HepG2 (cell line): Measurements from ENCODE around the gene KMT2B. TPM values are rescaled to one million over a fixed set of nuclear protein-coding genes. Genes with fewer than 3 reads are reported as not detected.

Experiments
- AGO1 ChIP-seq: fragments of 200-400 bp; formaldehyde crosslinking; IDR thresholded peaks from 2 replicates; pipeline ENCODE4 v1.6.1; 2017; ENCODE audit warnings: mild to moderate bottlenecking, low read depth, low read length, moderate library complexity; ENCODE audit not compliant: poor library complexity, severe bottlenecking
- CREM ChIP-seq, 2 experiments: sonication (generic) in 1 of 2; formaldehyde crosslinking in 1 of 2; IDR thresholded peaks; 2 replicates each; pipeline versions ENCODE4 v1.4.0 to v1.6.1; 2016 to 2020; ENCODE audit warnings: antibody characterized with exemption in 1 of 2, mild to moderate bottlenecking in 1 of 2, missing genetic modification reagents in 1 of 2
- ELF1 ChIP-seq: sonication (generic); formaldehyde crosslinking; IDR thresholded peaks from 2 replicates; pipeline ENCODE4 v1.4.0; 2020; ENCODE audit warnings: missing genetic modification reagents
- ESRRA ChIP-seq: sonication (generic); formaldehyde crosslinking; IDR thresholded peaks from 2 replicates; pipeline ENCODE4 v1.5.1; 2020; ENCODE audit warnings: mild to moderate bottlenecking, low read depth, missing genetic modification reagents
- KLF12 ChIP-seq: sonication (generic); formaldehyde crosslinking; IDR thresholded peaks from 2 replicates; pipeline ENCODE4 v1.4.0; 2020; ENCODE audit warnings: missing genetic modification reagents, borderline replicate concordance
- MBNL3 ChIP-seq: fragments of 250-450 bp; sonication (Bioruptor Pico); conservative IDR thresholded peaks from 2 replicates; pipeline ENCODE4 v1.8.0; 2022; ENCODE audit warnings: mild to moderate bottlenecking, inconsistent platforms
- MLLT10 ChIP-seq: sonication (generic); formaldehyde crosslinking; IDR thresholded peaks from 2 replicates; pipeline ENCODE4 v1.4.0; 2020; ENCODE audit warnings: missing genetic modification reagents
- MTF2 ChIP-seq: sonication (generic); formaldehyde crosslinking; IDR thresholded peaks from 2 replicates; pipeline ENCODE4 v1.5.0; 2020; ENCODE audit warnings: missing genetic modification reagents, borderline replicate concordance
- NR2F2 ChIP-seq: IDR thresholded peaks from 2 replicates; pipeline ENCODE4 v1.6.1; 2012; ENCODE audit warnings: low read depth, inconsistent platforms, borderline replicate concordance
- ONECUT2 ChIP-seq: sonication (generic); formaldehyde crosslinking; IDR thresholded peaks from 2 replicates; pipeline ENCODE4 v1.4.0; 2020; ENCODE audit warnings: missing genetic modification reagents
- RBFOX2 ChIP-seq: fragments of 200-400 bp; formaldehyde crosslinking; IDR thresholded peaks from 2 replicates; pipeline ENCODE4 v1.6.1; 2017; ENCODE audit warnings: low read depth, mild to moderate bottlenecking, low read length
- RORA ChIP-seq: sonication (generic); formaldehyde crosslinking; IDR thresholded peaks from 2 replicates; pipeline ENCODE4 v1.5.0; 2020; ENCODE audit warnings: mild to moderate bottlenecking, missing genetic modification reagents, moderate library complexity
- YEATS4 ChIP-seq: sonication (generic); formaldehyde crosslinking; IDR thresholded peaks from 2 replicates; pipeline ENCODE4 v1.4.0; 2020; ENCODE audit warnings: missing genetic modification reagents, borderline replicate concordance
- ZMAT3 ChIP-seq: sonication (generic); formaldehyde crosslinking; conservative IDR thresholded peaks from 2 replicates; pipeline ENCODE4 v1.7.0; 2021; ENCODE audit warnings: missing genetic modification reagents
- ZNF251 ChIP-seq: sonication (generic); formaldehyde crosslinking; IDR thresholded peaks from 2 replicates; pipeline ENCODE4 v1.9.0; 2021; ENCODE audit warnings: mild to moderate bottlenecking, missing genetic modification reagents
- ZNF768 ChIP-seq: sonication (generic); formaldehyde crosslinking; IDR thresholded peaks from 2 replicates; pipeline ENCODE4 v1.4.0; 2020; ENCODE audit warnings: missing genetic modification reagents
- ZNF772 ChIP-seq: sonication (generic); formaldehyde crosslinking; IDR thresholded peaks from 2 replicates; pipeline ENCODE4 v1.5.0; 2020; ENCODE audit warnings: mild to moderate bottlenecking, missing genetic modification reagents
- ZSCAN21 ChIP-seq: sonication (generic); formaldehyde crosslinking; IDR thresholded peaks from 2 replicates; pipeline ENCODE4 v1.8.0; 2022; ENCODE audit warnings: mild to moderate bottlenecking, missing genetic modification reagents, moderate library complexity, borderline replicate concordance
- polyA plus RNA-seq, 8 experiments: library from polyadenylated mRNA; depleted of rRNA in 3 of 8; stranded (reverse) in 7 of 8; unstranded in 1 of 8; fragments of >200 nt; fragmentation: Illumina TruSeq in 4 of 8; extraction: Trizol in 4 of 8; gene quantifications; 2 replicates each; pipeline versions ENCODE4 v1.2.1 to v1.2.3, GENCODE V29; 2011 to 2016; ENCODE audit warnings: low read depth in 4 of 8, missing spikeins in 1 of 8, mixed read lengths in 1 of 8; ENCODE audit not compliant: insufficient read depth in 1 of 8
- total RNA-seq, 5 experiments: library from RNA; depleted of rRNA; stranded (reverse); fragments of >200 nt; fragmentation: Illumina TruSeq; extraction: Trizol; gene quantifications; 2 replicates each; pipeline ENCODE4 v1.2.3, GENCODE V29; 2016; ENCODE audit warnings: low read depth in 1 of 5
- TF ChIP-seq, protein P1 (sequence below): sonication (generic); formaldehyde crosslinking; IDR thresholded peaks from 2 replicates; pipeline ENCODE4 v1.4.0; 2020; ENCODE audit warnings: missing genetic modification reagents
- TF ChIP-seq, protein P2 (sequence below): sonication (generic); formaldehyde crosslinking; IDR thresholded peaks from 2 replicates; pipeline ENCODE4 v1.9.0; 2021; ENCODE audit warnings: missing genetic modification reagents, borderline replicate concordance
- TF ChIP-seq, protein P3 (sequence below): sonication (generic); formaldehyde crosslinking; IDR thresholded peaks from 2 replicates; pipeline ENCODE4 v1.5.0; 2020; ENCODE audit warnings: mild to moderate bottlenecking, missing genetic modification reagents

KMT2B gene
- total and polyA plus RNA-seq, 2 of the 13 experiments (the other 11 are each of a cell fraction or from before 2014, with no cell fraction given): 6.2 to 16.9 TPM

DNA sequence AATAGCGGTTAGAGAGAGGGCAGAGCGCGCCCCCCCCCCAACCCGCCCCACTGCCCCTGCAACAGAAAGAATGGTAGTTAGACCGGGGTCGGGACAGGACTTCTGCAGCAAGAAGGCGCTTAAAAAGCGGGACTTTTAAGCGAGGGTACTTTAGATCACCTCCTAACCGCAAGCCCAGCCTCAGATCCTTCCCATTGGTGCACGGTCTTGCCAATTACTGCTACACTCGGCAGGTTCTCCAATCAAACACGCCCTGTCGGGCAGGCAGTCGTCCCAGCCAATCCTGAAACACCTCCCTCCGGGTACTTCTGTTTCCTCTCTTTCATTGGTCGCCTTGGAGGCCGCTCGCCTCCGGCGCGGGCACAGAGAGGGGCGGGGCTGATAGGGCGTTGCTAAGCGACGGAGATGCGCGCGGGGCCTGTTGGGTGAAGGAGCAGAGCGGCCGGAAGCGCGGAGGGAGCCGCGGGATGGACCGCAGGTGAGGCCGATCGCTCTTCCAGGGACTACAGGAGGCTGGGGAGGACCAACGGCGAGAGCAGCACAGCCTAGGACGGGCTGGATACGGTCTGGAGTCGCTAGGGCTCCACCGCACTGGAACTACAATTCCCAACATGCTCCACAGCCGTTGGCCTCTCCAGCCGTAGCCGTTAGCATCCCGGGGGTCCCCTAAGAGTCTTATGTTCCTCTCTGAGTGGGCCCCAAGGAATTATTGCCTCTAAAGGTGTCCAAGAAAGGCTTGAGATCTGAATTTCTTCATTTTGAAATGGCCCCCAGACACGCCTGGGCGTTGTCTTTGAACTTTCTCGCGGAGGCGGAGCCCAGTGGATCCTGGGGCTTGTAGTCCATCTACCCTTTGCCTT, 40.2 kb downstream of the KMT2B start, which contains the start of gene PROSER3 (continued):
- TF ChIP-seq, protein P1, sequence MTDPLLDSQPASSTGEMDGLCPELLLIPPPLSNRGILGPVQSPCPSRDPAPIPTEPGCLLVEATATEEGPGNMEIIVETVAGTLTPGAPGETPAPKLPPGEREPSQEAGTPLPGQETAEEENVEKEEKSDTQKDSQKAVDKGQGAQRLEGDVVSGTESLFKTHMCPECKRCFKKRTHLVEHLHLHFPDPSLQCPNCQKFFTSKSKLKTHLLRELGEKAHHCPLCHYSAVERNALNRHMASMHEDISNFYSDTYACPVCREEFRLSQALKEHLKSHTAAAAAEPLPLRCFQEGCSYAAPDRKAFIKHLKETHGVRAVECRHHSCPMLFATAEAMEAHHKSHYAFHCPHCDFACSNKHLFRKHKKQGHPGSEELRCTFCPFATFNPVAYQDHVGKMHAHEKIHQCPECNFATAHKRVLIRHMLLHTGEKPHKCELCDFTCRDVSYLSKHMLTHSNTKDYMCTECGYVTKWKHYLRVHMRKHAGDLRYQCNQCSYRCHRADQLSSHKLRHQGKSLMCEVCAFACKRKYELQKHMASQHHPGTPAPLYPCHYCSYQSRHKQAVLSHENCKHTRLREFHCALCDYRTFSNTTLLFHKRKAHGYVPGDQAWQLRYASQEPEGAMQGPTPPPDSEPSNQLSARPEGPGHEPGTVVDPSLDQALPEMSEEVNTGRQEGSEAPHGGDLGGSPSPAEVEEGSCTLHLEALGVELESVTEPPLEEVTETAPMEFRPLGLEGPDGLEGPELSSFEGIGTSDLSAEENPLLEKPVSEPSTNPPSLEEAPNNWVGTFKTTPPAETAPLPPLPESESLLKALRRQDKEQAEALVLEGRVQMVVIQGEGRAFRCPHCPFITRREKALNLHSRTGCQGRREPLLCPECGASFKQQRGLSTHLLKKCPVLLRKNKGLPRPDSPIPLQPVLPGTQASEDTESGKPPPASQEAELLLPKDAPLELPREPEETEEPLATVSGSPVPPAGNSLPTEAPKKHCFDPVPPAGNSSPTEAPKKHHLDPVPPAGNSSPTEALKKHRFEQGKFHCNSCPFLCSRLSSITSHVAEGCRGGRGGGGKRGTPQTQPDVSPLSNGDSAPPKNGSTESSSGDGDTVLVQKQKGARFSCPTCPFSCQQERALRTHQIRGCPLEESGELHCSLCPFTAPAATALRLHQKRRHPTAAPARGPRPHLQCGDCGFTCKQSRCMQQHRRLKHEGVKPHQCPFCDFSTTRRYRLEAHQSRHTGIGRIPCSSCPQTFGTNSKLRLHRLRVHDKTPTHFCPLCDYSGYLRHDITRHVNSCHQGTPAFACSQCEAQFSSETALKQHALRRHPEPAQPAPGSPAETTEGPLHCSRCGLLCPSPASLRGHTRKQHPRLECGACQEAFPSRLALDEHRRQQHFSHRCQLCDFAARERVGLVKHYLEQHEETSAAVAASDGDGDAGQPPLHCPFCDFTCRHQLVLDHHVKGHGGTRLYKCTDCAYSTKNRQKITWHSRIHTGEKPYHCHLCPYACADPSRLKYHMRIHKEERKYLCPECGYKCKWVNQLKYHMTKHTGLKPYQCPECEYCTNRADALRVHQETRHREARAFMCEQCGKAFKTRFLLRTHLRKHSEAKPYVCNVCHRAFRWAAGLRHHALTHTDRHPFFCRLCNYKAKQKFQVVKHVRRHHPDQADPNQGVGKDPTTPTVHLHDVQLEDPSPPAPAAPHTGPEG: no peak
- TF ChIP-seq ESRRA: peak; percentile 24; the same call in 1 of the 2 replicates
- TF ChIP-seq, protein P2, sequence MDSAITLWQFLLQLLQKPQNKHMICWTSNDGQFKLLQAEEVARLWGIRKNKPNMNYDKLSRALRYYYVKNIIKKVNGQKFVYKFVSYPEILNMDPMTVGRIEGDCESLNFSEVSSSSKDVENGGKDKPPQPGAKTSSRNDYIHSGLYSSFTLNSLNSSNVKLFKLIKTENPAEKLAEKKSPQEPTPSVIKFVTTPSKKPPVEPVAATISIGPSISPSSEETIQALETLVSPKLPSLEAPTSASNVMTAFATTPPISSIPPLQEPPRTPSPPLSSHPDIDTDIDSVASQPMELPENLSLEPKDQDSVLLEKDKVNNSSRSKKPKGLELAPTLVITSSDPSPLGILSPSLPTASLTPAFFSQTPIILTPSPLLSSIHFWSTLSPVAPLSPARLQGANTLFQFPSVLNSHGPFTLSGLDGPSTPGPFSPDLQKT (CRISPR knock-in tag): peak; percentile 61; the same call in 1 of the 2 replicates
- TF ChIP-seq ZNF768 (CRISPR knock-in tag): no peak; the same call in 1 of the 2 replicates
- TF ChIP-seq RBFOX2: peak; percentile 81
- peak; percentile 32; the same call in 1 of the 2 replicates for TF ChIP-seq ZSCAN21 (CRISPR knock-in tag)
- peak; percentile 93 for TF ChIP-seq AGO1
- TF ChIP-seq NR2F2: no peak
- TF ChIP-seq, protein P3, sequence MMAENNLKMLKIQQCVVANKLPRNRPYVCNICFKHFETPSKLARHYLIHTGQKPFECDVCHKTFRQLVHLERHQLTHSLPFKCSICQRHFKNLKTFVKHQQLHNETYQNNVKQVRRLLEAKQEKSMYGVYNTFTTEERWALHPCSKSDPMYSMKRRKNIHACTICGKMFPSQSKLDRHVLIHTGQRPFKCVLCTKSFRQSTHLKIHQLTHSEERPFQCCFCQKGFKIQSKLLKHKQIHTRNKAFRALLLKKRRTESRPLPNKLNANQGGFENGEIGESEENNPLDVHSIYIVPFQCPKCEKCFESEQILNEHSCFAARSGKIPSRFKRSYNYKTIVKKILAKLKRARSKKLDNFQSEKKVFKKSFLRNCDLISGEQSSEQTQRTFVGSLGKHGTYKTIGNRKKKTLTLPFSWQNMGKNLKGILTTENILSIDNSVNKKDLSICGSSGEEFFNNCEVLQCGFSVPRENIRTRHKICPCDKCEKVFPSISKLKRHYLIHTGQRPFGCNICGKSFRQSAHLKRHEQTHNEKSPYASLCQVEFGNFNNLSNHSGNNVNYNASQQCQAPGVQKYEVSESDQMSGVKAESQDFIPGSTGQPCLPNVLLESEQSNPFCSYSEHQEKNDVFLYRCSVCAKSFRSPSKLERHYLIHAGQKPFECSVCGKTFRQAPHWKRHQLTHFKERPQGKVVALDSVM (CRISPR knock-in tag): no peak
- TF ChIP-seq YEATS4 (CRISPR knock-in tag): 0 out of 2 replicates have a peak, but pooled peaks have one; percentile 3
- no peak for TF ChIP-seq ZNF251 (CRISPR knock-in tag)
- TF ChIP-seq CREM (IDR thresholded peaks at IDR 0.05): peak; percentile 73
- no peak for TF ChIP-seq CREM (CRISPR knock-in tag; IDR thresholded peaks at IDR 0.05)
- no peak for TF ChIP-seq MBNL3 (CRISPR knock-in tag)
- no peak for TF ChIP-seq MTF2 (CRISPR knock-in tag)
- no peak for TF ChIP-seq ZNF772 (CRISPR knock-in tag)
- TF ChIP-seq KLF12 (CRISPR knock-in tag): peak; percentile 33; the same call in 1 of the 2 replicates
- TF ChIP-seq ELF1: peak; percentile 83
- no peak for TF ChIP-seq RORA (CRISPR knock-in tag)
- TF ChIP-seq ZMAT3: no peak
- no peak for TF ChIP-seq MLLT10
- no peak for TF ChIP-seq ONECUT2 (CRISPR knock-in tag)
